GM19025 (cell line): ENCODE data around the gene ALPK1.
"Not testable (repeated sequence)": the region's sequence is repeated elsewhere in the genome, so short reads cannot be mapped to it uniquely, and the experiment has no call there.

Source experiments
- ATAC-seq: cut with Tn5 transposase; IDR thresholded peaks from one replicate; pipeline ENCODE4 v1.9.1; 2021; ENCODE audit warnings: mild to moderate bottlenecking, low read depth, moderate library complexity; ENCODE audit not compliant: unreplicated experiment

ALPK1 gene

DNA sequence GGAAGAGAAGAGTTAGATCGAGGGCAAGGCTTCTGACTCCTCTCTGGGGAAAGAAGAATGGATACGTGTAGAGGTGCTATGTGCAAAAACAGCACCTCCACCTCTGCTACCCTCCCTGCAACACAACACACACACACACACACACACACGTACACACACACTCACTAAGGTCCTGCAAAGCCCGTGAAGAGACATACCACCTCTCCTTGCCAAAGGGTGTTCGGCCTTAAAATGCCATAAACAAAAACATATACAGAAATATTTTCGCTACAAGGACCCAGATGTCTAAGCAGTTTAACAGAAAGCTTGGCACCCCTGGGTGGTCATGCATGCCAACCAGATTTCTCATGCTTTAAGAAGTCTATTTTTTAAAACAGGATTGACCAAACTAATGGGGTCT, 13.0 kb upstream of the ALPK1 start:
- ATAC-seq = no peak

- ATAC-seq = no peak
Measured at GRCh38 chr4:112284662-112285411, 12.3 kb upstream of the ALPK1 start.

DNA sequence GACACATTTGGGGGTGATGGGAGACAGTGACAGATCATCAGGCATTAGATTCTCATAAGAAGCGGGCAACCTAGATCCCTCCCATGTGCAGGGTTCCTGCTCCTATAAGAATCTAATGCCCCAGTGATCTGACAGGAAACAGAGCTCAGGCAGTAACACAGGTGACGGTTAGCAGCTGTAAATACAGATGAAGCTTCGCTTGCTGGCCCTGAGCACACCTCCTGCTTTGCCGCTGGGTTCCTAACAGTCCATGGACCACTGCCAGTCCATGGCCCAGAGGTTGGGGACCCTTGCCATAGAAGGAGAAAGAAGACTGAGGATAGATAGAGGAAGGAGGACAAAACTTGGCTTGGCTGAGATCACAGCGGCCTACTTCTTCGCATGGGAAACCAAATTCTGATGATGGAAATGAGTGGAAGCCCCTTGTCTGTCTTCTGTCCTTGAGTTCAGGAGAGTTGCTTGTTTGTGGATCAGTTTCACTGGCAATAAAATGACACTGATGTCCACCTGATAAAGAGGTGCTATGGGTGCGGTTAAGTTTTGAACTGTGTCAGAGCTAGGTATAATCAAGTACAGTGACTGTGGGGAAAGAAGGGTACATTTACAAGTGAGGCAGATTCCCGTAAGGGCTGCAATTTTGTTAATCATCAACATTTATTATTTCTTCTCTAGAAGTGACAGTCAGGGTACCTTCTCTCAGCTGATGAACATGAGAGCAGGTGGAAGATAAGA, 9.7 kb upstream of the ALPK1 start:
- ATAC-seq = peak; percentile 19

DNA sequence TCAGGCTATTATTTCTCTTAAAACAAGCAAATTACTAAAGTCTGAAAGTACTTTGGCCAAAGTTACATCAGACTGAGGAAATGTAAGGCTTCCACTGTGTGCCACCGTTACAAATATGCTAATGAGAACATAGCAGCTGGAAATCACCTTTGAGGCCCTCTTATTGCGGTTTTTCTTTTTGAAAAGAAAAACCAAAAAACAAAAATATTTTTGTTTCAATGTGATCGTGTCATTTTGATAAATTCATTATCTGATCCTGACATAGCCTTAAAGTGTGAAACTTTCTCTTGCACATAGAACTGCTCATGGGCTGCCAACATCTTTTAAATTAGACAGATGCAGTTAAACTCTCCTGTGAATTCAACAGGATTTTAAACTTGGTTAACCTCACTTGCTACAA, 8.7 kb upstream of the ALPK1 start:
- ATAC-seq = peak; percentile 24

DNA sequence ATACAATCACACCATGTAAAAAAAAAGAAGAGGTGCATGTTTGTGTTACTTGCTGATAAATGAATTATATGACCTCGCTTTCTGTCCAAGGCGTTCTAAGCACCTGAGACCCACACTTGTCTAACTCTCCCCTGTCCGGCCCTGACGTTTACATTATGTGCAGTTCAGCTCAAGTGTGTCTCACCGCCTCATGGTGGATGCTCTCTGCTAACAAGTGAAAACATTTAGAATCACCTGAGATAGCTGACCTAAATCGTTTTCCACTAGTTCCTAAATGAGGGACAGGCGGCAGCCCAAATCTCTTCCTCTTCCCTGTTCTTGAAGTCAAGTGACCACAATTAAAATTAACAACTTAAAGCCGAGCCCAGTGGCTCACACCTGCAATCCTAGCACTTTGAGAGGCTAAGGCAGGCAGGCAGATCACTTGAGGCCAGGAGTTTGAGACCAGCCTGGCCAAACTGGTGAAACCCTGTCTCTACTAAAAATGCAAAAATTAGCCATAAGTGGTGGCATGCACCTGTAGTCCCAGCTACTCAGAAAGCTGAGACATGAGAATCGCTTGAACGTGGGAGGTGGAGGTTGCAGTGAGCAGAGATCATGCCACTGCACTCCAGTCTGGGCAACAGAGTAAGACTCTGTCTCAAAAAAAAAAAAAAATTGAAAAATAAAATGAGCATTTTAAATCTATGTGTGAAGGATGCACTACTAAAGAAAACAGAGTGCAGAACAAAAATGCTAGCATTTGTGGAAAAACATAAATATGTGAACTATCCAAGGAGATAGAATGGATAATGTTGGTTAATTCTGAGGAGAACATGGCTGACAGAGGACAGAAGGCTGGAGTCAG, 7.5 kb upstream of the ALPK1 start:
- no peak for ATAC-seq

- no peak for ATAC-seq
Measured at GRCh38 chr4:112290341-112290740, 6.8 kb upstream of the ALPK1 start.

- no peak for ATAC-seq
Measured at GRCh38 chr4:112299721-112300120, 2.6 kb downstream of the ALPK1 start.

- peak; percentile 52 for ATAC-seq
Measured at GRCh38 chr4:112302320-112303274, 5.4 kb downstream of the ALPK1 start.

DNA sequence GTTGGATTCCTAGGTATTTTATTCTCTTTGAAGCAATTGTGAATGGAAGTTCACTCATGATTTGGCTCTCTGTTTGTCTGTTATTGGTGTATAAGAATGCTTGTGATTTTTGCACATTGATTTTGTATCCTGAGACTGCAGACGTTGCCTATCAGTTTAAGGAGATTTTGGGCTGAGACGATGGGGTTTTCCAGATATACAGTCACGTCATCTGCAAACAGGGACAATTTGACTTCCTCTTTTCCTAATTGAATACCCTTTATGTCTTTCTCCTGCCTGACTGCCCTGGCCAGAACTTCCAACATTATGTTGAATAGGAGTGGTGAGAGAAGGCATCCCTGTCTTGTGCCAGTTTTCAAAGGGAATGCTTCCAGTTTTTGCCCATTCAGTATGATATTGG, 8.3 kb downstream of the ALPK1 start:
- ATAC-seq = not testable (repeated sequence)

- not testable (repeated sequence) for ATAC-seq
Measured at GRCh38 chr4:112309263-112309791, 12.2 kb downstream of the ALPK1 start.

- ATAC-seq = no peak
Measured at GRCh38 chr4:112311516-112311915, 14.3 kb downstream of the ALPK1 start.

DNA sequence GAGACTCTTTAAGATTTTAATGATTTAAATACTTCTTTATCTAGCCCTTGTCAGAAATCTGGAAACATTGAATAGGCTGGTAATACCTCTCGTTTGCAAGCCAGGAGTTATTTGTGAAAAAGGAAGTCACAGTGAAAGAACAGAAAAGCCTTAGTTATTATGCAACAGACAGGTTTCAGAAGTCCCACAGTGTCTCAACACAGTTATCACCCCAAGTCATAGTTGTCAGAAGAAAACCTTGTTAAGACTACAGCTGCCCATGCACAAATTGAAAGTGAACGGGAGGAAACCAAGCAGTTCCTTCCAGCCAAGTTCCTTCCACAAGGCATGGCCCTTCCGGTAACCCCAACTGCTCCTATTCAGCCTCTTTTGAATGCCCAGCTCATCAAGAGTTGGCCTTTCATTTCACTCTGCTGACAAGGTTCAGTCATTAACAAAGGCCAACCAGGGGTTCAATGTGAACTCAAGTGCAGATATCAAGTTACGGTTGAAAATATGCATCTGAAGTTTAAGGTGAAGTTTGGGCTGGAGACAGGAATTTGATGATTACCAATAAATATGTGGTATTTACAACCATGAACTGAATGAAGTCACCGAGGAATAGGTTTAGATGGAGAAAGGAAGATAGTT, 15.6 kb downstream of the ALPK1 start:
- peak; percentile 97 for ATAC-seq

DNA sequence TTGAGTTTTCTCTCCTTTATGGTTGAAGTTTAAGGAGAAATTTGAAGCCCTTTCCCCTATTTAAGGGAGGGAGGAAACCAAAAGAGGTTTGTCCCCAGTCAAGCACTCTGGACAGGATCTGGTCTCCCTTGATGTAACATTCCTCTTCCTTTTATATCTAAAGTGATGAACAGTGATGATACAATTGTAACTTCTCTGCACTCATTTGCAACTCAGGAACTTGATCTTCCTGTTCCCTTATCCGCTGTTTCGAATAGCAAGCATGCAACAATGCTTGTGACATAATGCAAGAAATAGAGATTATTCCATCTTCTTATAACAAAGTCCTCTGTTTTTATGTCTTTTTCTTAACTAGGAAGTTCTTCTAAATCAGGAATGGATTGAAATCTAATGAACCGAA, 18.3 kb downstream of the ALPK1 start:
- ATAC-seq = no peak

GRCh38 chr4:112316360-112316759, 19.2 kb downstream of the ALPK1 start:
- no peak for ATAC-seq

DNA sequence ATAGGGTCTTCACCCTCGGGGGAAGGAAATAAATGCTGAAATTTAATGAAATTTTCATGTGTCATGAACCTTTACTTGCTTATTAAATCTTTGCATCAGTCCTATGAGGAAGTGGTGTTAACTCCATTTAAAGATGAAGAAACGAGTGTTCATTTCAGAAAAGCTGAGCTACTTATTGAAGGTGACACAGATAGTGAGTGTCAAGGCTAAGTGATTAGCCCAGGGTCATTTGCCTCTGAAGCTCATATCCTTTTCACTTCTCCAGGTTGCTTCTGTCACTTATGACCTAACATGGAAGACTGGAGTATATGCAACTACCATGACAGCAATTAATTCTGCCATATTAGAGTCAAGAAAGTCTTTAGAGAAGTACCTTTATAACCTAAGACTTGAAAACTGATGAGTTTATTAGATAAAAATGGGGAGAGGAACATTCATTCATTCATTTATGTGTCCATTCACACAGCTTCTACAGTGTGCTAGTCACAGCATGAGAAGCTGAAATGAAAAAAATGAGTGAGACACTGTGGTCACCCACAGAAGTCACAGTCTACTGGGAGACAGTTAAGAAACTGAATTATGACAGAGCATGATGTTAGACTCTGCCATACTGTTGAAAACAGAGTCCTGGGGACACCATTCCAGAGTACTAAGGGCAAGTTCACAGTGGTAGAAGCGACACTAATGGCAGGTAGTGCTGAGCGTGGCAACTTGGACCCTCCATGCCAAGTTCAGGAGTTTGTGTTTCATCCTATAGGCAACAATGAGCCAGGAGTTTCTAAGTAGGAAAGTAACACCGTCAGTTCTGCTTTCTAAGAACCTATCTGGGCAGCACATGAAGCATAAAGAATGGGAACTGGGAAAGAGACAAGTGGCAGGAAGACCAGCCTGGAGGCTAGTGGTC, 21.3 kb downstream of the ALPK1 start:
- peak; percentile 97 for ATAC-seq

- ATAC-seq = no peak
Measured at GRCh38 chr4:112321776-112322684, 24.9 kb downstream of the ALPK1 start.

GRCh38 chr4:112322866-112323265, 25.7 kb downstream of the ALPK1 start:
- ATAC-seq = no peak
